NCI-H1105 treated with DMSO at 0.1 percent for 48 hours (cell line): ENCODE measurements around the gene ATP6V0E2.
A peak's percentile ranks its signal among the peaks of the same experiment; 100 is the strongest.
"Not testable (repeated sequence)": the region's sequence is repeated elsewhere in the genome, so short reads cannot be mapped to it uniquely, and the experiment has no call there.

ENCODE experiments used
- DNase-seq: peaks from one replicate; lab custom pipeline; 2025; lab: John Stamatoyannopoulos, UW

The ATP6V0E2 gene

GRCh38 chr7:149873074-149873969, at the start of gene ATP6V0E2:
ATP6V0E2 (plus strand) TSS chr7:149873969; CDS start chr7:149874066, 97 bp downstream.
- DNase-seq: peak; percentile 95

GRCh38 chr7:149824301-149824741, 49.4 kb upstream of the ATP6V0E2 start:
- DNase-seq: no peak

- DNase-seq: no peak
These were observed 48.8 kb upstream of the ATP6V0E2 start for GRCh38 chr7:149824748-149825566.

- DNase-seq: no peak
These were observed 48.0 kb upstream of the ATP6V0E2 start for GRCh38 chr7:149825567-149826343.

GRCh38 chr7:149826344-149827088, 47.3 kb upstream of the ATP6V0E2 start:
- DNase-seq: no peak

GRCh38 chr7:149827089-149827981, 46.4 kb upstream of the ATP6V0E2 start:
- DNase-seq: no peak

GRCh38 chr7:149828357-149829309, 45.1 kb upstream of the ATP6V0E2 start:
- no peak for DNase-seq

- not testable (repeated sequence) for DNase-seq
These were observed 43.2 kb upstream of the ATP6V0E2 start for GRCh38 chr7:149830527-149830926.

- no peak for DNase-seq
These were observed 42.6 kb upstream of the ATP6V0E2 start for GRCh38 chr7:149830997-149831740.

- DNase-seq: no peak
These were observed 42.0 kb upstream of the ATP6V0E2 start for GRCh38 chr7:149831741-149832219.

GRCh38 chr7:149832332-149833041, 41.3 kb upstream of the ATP6V0E2 start:
- no peak for DNase-seq

- DNase-seq: no peak
These were observed 40.2 kb upstream of the ATP6V0E2 start for GRCh38 chr7:149833495-149834130.

GRCh38 chr7:149834601-149835000, 39.2 kb upstream of the ATP6V0E2 start:
- DNase-seq: no peak

GRCh38 chr7:149836434-149836833, 37.3 kb upstream of the ATP6V0E2 start:
- DNase-seq: no peak

- DNase-seq: no peak
These were observed 36.1 kb upstream of the ATP6V0E2 start for GRCh38 chr7:149837564-149838223.

- peak; percentile 98 for DNase-seq
These were observed 35.4 kb upstream of the ATP6V0E2 start, which contains the start of gene ZNF862 for GRCh38 chr7:149838224-149838991. ZNF862 (plus strand) TSS chr7:149838375; CDS start chr7:149838612, 237 bp downstream.
